Fibroblast of the conjunctiva (primary cell): ENCODE measurements around the gene ZNF226.
"Not testable (repeated sequence)": the region's sequence is repeated elsewhere in the genome, so short reads cannot be mapped to it uniquely, and the experiment has no call there.

Experiments used
- DNase-seq: peaks from one replicate; pipeline ENCODE4 v3.0.0-alpha.2; 2010; ENCODE audit warnings: low read depth

The ZNF226 gene

DNA sequence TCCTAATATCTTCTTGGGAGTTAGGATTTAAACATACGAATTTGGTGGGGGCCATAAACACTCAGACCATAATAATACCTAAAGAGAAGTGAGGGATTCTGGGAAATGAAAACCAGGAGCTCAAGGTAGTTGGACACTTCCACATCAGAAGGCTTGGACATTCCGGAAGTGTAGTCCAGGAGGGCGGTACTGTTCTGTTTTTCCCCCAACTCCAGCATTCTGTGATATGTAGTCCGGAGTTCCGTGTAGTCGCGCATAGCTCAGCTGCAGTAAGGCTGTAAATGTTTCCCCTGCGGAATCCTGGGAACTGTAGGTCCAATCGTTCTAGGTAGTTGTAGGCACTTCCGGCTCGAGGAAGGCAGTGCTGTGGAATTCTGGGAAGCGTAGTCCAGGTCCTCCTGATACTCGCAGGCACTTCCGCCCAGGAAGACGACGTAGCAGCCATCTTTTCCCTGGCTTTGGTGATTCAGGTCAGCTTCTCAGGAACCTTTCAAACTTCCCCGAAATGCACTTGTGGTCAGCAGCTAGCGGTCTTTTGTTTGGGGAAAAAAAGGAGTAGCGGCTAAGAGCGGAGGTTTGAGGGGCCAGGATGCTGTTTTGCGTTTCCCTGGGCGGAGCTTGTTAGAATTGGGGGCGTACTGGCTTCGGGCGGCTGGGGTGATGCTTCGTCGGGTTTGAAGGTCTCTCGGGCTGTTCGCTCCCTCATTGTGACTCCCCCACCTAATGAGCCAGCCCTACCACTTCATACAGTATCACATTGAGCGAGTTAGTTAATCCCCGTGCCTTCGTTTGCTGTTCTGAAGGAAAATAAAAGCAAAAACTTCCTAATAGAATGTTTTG is at the start of gene ZNF226:
Gene ZNF226, plus strand, starts transcription at position 428 of the 840 bp plus-strand sequence. CDS start 4,981 bp downstream, outside the sequence.
- peak; percentile 98 for DNase-seq

DNA sequence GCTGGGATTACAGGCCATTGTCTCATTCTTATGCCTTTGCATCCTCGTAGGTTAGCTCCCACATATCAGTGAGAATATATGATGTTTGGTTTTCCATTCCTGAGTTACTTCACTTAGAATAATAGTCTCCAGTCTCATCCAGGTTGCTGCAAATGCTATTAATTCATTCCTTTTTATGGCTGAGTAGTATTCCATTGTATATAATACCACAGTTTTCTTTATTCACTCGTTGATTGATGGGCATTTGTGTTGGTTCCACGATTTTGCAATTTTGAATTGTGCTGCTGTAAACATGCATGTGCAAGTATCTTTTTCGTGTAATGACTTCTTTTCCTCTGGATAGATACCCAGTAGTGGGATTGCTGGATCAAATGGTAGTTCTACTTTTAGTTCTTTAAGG is 43.7 kb upstream of the ZNF226 start:
- not testable (repeated sequence) for DNase-seq

DNA sequence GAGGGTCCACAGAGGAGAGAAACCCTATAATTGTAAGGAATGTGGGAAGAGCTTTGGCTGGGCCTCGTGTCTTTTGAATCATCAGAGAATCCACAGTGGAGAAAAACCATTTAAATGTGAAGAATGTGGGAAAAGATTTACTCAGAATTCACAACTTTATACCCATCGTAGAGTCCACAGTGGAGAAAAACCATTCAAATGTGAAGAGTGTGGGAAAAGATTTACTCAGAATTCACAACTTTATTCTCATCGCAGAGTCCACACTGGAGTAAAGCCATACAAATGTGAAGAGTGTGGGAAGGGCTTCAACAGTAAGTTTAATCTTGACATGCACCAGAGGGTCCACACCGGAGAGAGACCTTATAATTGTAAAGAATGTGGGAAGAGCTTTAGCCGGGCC is 32.9 kb upstream of the ZNF226 start:
- no peak for DNase-seq

DNA sequence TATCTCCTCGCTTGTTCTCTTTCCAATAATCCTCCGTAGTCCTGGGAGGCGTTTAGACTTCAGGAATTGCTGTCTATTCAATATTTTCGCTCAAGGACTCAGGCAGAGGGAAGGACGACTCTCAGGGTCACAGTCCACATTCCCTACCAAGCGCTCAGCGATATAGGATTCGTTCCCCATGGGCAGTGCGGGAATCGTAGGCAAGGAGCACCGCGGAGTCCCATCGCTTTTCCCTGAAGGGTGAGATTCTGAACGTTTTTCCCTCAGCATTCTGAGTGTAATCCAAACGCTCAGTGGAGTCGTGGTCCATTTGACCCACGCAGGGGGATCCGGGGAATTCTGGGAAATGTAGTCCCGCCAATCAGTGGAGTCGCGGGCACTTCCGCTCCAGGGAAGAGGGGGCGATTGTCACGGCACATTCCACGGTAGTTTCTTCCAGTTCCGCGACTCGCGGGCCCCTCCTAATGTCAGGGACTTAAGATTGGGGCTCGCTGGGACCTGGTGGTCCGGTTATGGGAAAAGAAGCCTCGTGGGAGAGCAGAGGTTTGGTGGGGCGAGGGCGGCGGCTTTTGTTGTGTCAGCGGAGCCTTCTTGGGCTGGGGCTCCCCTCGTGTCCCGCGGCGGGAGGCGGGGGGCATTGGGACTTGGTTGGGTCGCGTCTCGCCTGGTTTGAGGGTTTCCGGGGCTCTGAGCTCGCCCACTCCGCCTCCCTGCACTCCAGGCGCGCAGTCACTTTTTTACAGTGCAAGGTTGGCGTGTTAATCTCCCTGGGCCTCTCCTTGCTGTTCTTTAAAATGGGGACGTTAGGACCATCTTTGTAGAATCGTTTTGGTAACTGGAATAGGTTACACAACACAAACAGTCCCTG is 23.5 kb upstream of the ZNF226 start, which contains the start of gene ZNF234:
Gene ZNF234, plus strand, starts transcription at position 364 of the 868 bp plus-strand sequence. CDS start 3,079 bp downstream, outside the sequence.
- peak; percentile 46 for DNase-seq

DNA sequence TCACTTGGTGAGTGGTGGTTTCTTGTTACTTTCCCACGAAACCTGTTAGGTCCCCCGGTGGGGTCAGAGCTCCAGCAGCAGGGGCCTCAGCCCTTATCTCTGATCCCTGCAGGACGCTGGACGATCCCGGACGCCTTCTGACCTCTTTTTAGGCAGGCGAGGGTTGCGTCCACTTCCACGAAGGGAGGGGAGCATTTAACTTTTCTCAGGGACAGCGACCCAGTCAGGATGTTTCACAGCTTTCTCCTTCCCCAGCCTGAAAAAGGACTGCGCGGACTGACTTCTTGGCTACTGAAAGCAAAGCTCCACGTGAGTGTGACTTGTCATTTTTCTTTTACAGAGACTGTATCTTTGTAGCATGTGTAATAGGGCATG is 22.9 kb upstream of the ZNF226 start:
- DNase-seq = no peak

DNA sequence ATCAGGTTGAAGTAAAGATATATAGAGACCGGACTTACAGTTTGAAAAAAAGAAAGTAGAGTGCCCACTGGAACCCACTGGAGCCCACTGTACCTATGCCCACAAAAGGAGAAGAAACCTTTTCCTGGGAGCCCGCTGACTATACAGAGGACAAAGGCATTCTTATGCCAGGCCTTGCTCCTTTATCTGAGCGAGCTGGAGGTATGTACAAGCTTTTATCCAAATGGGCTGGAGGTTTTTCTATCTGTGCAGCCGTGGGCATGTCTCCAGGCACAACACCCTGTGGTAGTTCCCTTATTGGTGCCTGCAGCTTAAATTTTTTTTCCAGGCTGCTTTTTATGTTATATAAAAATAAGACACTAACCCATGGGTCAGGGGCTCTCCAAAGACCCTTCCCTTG is 15.1 kb upstream of the ZNF226 start:
- no peak for DNase-seq

DNA sequence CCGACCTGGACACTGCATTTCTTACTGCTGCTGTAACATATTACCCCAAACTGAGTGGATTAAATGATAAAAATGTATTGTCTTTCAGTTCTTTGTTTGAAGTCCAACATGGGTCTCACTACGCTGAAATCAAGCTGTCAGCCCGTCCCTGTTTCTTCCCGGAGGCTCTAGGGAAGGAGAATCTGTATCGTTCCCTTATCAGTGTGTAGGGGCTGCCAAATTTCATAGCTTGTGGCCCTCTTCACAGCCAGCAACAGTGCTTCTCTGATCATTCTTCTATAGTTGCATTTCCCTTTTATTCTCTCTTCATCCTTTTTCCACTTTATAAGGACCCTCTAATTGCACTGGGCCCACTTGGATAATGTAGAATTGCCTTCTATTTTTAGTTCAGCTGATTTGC is 13.4 kb upstream of the ZNF226 start:
- no peak for DNase-seq

DNA sequence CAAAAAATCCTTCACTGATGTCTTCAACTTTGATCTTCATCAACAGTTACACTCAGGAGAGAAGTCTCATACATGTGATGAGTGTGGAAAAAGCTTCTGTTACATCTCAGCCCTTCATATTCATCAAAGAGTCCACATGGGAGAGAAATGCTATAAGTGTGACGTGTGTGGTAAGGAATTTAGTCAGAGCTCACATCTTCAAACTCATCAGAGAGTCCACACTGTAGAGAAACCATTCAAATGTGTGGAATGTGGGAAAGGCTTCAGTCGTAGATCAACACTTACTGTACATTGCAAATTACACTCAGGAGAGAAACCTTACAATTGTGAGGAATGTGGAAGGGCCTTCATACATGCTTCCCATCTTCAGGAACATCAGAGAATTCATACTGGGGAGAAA is 8.4 kb upstream of the ZNF226 start:
- DNase-seq = no peak

DNA sequence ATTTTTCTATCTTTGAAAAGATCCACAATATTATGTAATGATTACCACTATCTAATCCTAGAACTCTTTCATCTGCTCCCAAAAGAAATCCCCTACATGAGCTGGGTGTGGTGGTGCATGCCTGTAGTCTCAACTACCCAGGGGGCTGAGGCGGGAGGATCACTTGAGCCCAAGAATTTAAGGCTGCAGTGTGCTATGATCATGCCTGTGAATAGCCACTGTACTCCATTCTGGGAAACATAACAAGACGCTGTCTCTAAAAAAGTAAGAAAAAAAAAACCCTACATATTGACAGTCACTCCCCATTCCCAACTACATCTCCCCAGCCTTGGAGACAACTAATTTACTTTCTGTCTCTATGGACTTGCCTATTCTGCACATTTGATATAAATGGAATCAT is 1.1 kb upstream of the ZNF226 start:
- no peak for DNase-seq

DNA sequence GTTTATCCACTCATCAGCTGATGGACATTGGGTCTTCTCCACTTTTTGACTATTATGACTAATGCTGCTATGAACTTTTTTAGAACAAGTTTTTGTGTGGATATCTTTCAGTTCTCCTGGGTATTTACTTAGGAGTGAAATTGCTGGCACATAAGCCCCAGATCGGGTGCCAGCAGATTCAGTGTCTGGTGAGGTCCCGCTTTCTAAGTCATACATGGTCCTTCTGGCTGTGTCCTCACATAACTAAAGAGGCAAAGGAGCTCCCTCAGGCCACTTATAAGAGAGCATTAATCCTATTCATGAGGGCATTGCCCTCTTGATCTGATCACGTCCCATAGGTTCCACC is 600 bp upstream of the ZNF226 start:
- no peak for DNase-seq

DNA sequence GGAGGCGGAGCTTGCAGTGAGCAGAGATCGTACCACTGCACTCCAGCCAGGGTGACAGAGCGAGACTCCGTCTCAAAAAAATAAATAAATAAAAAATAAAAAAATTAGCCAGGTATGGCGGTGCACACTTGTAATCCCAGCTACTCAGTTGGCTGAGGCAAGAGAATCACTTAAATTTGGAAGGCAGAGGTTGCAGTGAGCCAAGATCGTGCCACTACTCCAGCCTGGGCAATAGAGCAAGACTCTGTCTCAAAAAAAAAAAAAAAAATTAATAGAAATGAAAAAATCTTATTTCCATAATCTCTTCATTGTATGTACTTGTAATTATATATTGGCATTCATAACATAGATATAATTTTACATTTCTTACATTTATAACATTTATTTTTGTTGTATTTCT is 5.8 kb downstream of the ZNF226 start:
- DNase-seq = not testable (repeated sequence)

DNA sequence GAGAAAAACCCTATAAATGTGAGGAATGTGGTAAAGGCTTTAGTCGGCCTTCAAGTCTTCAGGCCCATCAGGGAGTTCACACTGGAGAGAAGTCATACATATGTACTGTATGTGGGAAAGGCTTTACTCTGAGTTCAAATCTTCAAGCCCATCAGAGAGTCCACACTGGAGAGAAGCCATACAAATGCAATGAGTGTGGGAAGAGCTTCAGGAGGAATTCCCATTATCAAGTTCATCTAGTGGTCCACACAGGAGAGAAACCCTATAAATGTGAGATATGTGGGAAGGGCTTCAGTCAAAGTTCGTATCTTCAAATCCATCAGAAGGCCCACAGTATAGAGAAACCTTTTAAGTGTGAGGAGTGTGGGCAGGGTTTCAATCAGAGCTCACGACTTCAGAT is 11.7 kb downstream of the ZNF226 start:
- no peak for DNase-seq

DNA sequence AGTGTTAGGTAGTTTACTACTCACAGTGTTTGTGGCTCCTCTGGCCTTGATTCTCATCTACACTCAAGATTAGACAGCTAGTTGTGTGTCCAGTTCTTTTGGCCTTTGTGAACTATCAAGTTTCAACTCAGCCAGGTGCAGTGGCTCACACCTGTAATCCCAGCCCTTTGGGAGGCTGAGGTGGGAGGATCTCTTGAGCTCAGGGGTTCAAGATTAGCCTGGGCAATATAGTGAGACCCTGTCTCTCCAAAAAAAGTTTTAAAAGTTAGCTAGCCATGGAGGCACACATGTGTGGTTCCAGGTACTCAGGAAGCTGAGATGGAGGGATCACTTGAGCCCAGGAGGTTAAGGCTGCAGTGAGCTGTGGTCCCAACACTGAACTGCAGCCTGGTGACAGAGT is 16.1 kb downstream of the ZNF226 start:
- no peak for DNase-seq

DNA sequence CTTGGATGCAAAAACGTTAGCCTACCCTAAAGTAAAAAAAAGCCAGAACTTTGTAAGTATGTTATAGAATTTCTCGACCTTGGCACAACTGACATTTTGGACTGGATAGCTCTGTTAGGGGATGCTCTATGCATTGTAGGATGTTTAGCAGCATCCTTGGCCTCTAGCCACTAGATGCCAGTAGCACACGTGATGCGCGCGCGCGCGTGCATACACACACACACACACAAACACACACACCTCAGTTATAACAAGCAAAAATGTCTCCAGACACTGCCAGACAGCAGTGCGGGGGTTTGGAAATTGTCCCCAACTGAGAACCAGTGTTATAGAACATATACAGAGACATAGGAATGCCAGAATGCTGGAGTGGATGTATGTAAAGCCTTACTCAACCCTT is 17.2 kb downstream of the ZNF226 start:
- no peak for DNase-seq

DNA sequence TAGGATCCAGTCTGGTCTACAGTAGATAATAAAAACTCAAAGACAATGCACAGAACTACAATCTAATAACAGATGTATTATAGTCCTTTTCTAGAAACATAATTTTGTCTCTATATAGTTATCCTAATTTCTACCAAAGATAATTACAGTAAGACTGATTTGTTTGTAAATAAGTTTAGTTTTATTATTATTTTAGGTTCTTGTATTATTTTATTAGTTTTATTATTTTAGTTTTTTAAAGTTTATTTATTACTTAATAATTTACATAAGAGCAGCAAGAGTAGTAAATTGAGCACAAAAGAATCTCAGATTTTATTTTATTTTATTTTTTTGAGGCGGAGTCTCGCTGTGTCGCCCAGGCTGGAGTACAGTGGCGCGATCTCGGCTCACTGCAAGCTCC is 25.1 kb downstream of the ZNF226 start:
- no peak for DNase-seq

DNA sequence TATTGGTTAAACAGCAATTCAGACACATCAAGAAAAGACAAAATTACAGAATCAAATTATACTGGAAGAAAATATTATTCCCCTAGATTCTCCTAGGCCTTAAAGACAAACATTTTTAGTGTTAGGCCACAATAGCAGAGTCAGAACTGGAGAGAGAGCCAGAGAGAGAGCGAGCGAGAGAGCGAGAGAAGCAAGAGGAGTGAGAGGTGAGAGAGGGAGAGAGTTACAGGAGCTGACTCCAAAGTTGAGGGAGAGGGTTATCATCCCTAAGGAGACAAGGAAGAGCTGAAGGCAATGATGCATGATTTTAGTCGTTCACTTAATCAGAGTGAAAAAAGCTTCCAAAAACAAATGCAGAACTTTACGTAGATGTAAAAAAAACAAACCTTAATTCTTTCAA is 27.2 kb downstream of the ZNF226 start:
- DNase-seq = no peak

DNA sequence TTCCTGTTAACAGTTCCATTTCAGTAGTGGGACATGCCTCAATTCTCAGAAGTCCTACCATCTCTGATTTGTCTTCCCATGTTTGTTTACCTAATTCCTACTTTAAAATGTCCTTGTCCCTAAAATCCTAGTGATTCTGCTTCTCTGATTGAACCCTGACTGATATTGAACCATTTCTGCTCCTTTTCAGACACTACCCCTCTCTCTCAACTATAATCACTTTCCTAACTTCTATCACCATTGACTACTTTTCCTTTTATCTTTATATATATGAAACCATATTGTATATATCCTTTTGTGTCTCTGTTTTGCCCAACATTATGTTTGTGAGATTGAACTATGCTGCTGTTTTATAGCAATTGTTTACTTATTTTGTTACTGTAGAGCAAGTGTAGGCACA is 31.9 kb downstream of the ZNF226 start:
- DNase-seq = no peak

DNA sequence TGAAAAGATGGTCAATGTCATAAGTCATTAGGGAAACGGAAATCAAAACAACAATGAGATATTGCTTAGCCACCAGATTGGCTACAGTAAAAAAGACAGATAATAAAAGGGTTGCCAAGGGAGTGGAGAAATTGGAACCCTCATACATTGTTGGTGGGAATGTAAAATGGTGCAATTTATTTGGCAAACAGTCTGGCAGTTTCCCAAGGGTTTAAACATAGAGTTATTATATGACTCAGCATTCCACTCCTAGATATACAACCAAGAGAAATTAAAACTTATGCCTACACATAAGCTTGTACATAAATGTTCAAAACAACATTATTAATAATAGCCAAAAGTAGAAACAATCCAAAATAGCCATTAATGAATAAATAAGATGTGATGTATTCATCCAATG is 37.6 kb downstream of the ZNF226 start:
- DNase-seq = peak; percentile 43

DNA sequence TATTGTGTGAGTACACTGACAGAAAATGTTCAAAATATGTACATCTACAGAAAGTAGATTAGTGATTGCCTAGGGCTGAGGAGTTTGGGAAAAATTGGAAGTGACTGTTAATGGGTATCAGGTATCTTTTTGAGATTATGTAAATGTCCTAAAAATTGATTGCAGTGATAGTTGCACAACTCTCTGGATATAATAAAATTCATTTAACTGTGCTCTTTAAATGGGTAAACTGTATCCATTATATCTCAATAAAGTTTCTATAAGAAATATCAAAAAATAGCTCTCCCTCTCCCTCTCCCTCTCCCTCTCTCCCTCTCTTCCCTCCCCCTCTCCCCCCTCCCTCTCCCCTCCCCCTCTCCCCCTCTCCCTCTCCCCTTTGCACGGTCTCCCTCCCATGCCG is 38.1 kb downstream of the ZNF226 start:
- no peak for DNase-seq

DNA sequence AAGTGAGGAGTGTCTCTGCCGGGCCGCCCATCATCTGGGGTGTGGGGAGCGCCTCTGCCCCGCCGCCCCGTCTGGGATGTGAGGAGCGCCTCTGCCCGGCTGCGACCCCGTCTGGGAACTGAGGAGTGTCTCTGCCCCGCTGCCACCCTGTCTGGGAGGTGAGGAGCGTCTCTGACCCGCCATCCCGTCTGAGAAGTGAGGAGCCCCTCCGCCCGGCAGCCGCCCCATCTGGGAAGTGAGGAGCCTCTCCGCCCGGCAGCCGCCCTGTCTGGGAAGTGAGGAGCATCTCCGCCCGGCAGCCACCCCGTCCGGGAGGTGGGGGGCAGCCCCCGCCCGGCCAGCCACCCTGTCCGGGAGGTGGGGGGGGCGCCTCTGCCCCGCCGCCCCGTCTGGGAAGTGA is 39.0 kb downstream of the ZNF226 start:
- DNase-seq = not testable (repeated sequence)

DNA sequence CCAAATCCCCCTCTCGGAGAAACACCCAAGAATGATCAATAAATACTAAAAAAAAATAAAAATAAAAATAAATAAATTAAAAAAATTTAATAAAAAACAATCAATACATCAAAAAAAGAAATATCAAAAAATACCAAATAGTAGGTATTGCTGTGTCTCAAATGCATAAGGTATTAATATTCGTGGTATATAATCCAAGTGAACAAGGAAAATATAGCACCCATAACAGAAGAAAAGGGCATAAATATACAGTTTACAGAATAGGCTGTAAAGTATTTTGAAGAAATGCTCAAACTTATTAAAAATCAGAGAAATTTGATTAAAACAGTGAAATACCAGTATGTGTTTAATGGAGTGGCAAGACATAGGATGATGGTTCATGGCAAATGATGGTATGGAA is 39.9 kb downstream of the ZNF226 start:
- DNase-seq = no peak

DNA sequence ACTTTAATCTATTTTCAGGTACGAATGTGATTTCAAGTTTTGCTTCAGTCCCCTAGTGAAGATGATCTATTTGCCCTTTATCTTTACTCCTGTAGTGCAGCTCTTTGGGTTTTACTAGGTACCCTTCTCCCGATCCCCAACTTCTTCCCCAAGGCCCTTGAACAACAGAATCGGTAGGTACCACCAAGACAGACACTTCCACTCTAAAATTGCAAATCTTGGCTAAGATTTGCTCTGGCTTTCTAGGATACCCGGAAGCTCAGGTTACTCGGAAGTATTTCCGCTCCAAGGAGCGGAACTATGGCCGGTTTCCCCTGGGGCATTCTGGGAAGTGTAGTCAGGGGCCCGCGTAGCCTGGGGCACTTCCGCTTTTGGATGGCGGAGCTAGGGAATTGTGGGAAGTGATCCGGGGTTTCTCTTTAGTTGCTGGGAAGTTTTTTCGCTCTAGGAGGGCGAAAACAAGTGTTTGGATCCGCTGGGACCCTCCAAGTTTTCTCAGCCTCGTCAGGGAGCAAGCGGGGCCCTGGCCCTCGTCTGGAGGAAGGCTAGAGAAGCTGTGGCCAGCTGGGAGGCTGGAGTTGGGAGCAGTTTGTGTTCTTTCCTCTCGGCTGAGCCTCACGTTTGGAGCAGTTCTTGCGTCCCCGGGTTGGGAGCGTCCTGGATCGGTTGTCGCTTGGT is 42.4 kb downstream of the ZNF226 start:
- DNase-seq = peak; percentile 92
